Kidney (tissue), 14 donors: Measurements from ENCODE around the gene KLK6. TPM values are rescaled to one million over a fixed set of nuclear protein-coding genes. Genes with fewer than 3 reads are reported as not detected.

Experiments
- DNase-seq, 5 donors: peaks; one replicate each; pipeline ENCODE4 v3.0.0-alpha.2; 2013 to 2020
- FAIRE-seq: peaks from 2 replicates; lab custom pipeline; 2012; peaks lifted over from hg19 to GRCh38; lab: Jason Lieb, UNC
- H3K27ac ChIP-seq, 2 donors: one replicate each; pipeline ENCODE4 v1.7.0; 2013; ENCODE audit warnings: low read depth in 2 of 2, low read length in 2 of 2, inconsistent platforms in 1 of 2
- H3K27me3 ChIP-seq: one replicate; pipeline ENCODE4 v1.7.1; 2013; ENCODE audit warnings: low read length, inconsistent platforms; ENCODE audit not compliant: control insufficient read depth, insufficient read depth
- H3K36me3 ChIP-seq, 3 donors: one replicate each; pipeline versions ENCODE4 v1.7.0 to v1.7.1; 2013; ENCODE audit warnings: low read length in 3 of 3, control low read depth in 1 of 3, inconsistent platforms in 1 of 3; ENCODE audit not compliant: insufficient read depth in 3 of 3, control insufficient read depth in 2 of 3
- H3K4me1 ChIP-seq, 3 donors: one replicate each; pipeline versions ENCODE4 v1.7.0 to v1.7.1; 2013; ENCODE audit warnings: low read length in 3 of 3, inconsistent platforms in 1 of 3, low read depth in 1 of 3; ENCODE audit not compliant: control insufficient read depth in 2 of 3, insufficient read depth in 2 of 3
- H3K4me3 ChIP-seq, 3 donors: one replicate each; pipeline versions ENCODE4 v1.7.0 to v1.8.1; 2013; ENCODE audit warnings: low read length in 3 of 3, control low read depth in 1 of 3, inconsistent platforms in 1 of 3
- H3K9ac ChIP-seq, 3 donors: one replicate each; pipeline versions ENCODE4 v1.7.0 to v1.7.1; 2013; ENCODE audit warnings: low read length in 3 of 3, control low read depth in 1 of 3, inconsistent platforms in 1 of 3
- H3K9me3 ChIP-seq, 3 donors: one replicate each; pipeline versions ENCODE4 v1.7.0 to v1.7.1; 2013; ENCODE audit warnings: low read length in 3 of 3, control low read depth in 1 of 3, inconsistent platforms in 1 of 3; ENCODE audit not compliant: control insufficient read depth in 2 of 3, insufficient read depth in 1 of 3
- CTCF ChIP-seq: IDR thresholded peaks from 3 replicates; pipeline ENCODE4 v1.5.1; 2012; ENCODE audit warnings: mild to moderate bottlenecking, moderate library complexity, borderline replicate concordance; ENCODE audit not compliant: insufficient read depth; ENCODE audit errors: extremely low read depth
- intact Hi-C: fragments of 100-400 bp; cut with DNase I; formaldehyde crosslinking; loops from one replicate; pipeline ENCODE4 v1.11.1; 2022
- polyA plus RNA-seq: library from polyadenylated mRNA; stranded (reverse); fragments of 350-450 nt; fragmentation: Illumina TruSeq; extraction: RNeasy Lipid Tissue Mini Kit (QIAGEN cat#74804); gene quantifications from one replicate; pipeline ENCODE4 v1.2.3, GENCODE V29; 2014; ENCODE audit warnings: low read depth, low replicate concordance; ENCODE audit not compliant: insufficient read depth
- total RNA-seq: library from RNA; stranded (reverse); fragmentation: NEBNext Ultra II Directional; extraction: Animal tissue kit (Norgen Biotek cat#: 25700); gene quantifications from one replicate; pipeline ENCODE4 v1.2.1, GENCODE V29; 2021
- donor health status: control.
- donor health status: control.
- donor health status: control.
- donor health status: control.
- donor health status: control.
- donor health status: DM: yes; HTN: yes; CAD: no.
- donor health status: Normal renal cell carcinoma (clear cell type).

The KLK6 gene
- total and polyA plus RNA-seq, 2 donors from 2014 or later: 15.0 to 30.3 TPM

DNA sequence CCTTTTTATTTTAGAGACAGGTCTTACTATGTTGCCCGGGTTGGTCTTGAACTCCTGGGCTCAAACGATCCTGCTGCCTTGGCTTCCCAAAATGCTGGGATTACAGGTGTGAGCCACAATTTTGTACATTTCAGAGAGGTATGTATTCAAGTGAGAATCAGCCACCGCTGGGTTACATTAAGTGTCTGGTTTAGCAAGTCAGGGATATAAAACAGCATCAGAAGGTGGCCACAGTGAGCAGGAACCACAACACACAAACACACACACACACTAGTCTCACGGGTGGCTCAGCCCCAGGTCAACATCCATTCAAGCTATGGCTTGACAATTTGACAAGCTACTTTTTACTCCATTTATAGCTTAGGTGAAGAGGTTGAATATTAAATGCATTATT is 36.7 kb downstream of the KLK6 start:
- no peak overlapping the region for H3K9ac ChIP-seq
- H3K4me3 ChIP-seq: no peak overlapping the region
- no peak for TF ChIP-seq CTCF
- no peaks in the 10 kb centered on the region for H3K27me3 ChIP-seq
- H3K36me3 ChIP-seq: no peaks in the 10 kb centered on the region
- DNase-seq: no peak
- intact Hi-C loops: no loop called here
- no peak overlapping the region for H3K27ac ChIP-seq
- H3K9me3 ChIP-seq: no peaks in the 10 kb centered on the region
- H3K4me1 ChIP-seq: no peaks in the 10 kb centered on the region
- FAIRE-seq: no peak

GRCh38 chr19:50932018-50932689 is 37.2 kb downstream of the KLK6 start:
- no peaks in the 10 kb centered on the region for H3K9me3 ChIP-seq
- no peaks in the 10 kb centered on the region for H3K4me1 ChIP-seq
- H3K36me3 ChIP-seq: no peaks in the 10 kb centered on the region
- TF ChIP-seq CTCF: no peak
- intact Hi-C loops: no loop called here
- no peak for FAIRE-seq
- no peak overlapping the region for H3K27ac ChIP-seq
- no peaks in the 10 kb centered on the region for H3K27me3 ChIP-seq
- no peak overlapping the region for H3K4me3 ChIP-seq
- no peak overlapping the region for H3K9ac ChIP-seq
- no peak for DNase-seq

DNA sequence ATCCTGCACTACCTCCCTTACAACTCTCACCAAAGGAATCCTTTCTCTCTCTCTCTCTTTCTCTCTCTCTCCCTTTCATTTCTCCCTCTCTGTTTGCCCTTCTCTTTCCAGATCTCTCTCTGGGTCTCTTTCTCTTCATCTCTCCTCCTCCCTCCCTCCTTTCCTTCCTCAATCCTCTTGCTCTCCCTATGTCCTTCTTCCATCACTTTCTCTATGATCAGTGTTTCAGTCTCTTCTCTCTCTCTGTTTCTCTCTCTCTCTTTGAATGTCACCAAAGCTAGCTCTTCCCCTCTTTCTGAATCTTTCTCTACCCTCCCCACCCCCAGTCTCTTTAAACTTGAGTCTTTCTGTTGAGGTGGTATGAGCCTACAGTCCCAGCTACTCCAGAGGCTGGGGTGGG is 38.4 kb downstream of the KLK6 start:
- Histone ChIP-seq H3K27me3 (no peaks in the 10 kb centered on the region), H3K4me3 (no peak overlapping the region), H3K9ac (no peak overlapping the region), H3K27ac (no peak overlapping the region), H3K36me3 (no peaks in the 10 kb centered on the region), H3K4me1 (no peaks in the 10 kb centered on the region), H3K9me3 (no peaks in the 10 kb centered on the region)
- TF ChIP-seq CTCF: no peak
- FAIRE-seq (no peak), DNase-seq (no peak)
- intact Hi-C loops: no loop called here

DNA sequence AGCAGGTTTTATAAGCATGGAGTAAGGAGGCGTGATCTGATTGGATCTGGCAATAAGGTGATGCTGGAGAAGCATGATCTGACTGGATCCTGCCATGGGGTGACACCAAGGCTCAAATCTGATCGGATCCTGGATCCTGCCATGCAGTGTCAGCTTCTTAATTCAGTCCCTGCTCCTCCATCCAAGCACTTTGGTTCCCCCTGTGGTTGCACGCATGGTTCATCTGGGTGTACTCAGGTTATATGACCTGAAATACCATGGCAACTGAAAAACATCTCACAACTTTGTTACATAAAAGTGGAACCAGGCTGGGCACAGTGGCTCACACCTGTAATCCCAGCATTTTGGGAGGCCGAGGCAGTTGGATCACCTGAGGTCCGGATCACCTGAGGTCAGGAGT is 40.6 kb downstream of the KLK6 start:
- H3K9ac ChIP-seq: no peak overlapping the region
- H3K4me3 ChIP-seq: no peak overlapping the region
- FAIRE-seq (no peak), DNase-seq (peak in 2 of 5 donors; percentile 26 to 41)
- intact Hi-C loops: no loop called here
- H3K27ac ChIP-seq: no peak overlapping the region
- no peaks in the 10 kb centered on the region for H3K36me3 ChIP-seq
- no peaks in the 10 kb centered on the region for H3K4me1 ChIP-seq
- no peaks in the 10 kb centered on the region for H3K27me3 ChIP-seq
- TF ChIP-seq CTCF: no peak
- no peaks in the 10 kb centered on the region for H3K9me3 ChIP-seq
